GM06990 (cell line): ENCODE results near the gene IL12RB2.
"Not testable (repeated sequence)": the region's sequence is repeated elsewhere in the genome, so short reads cannot be mapped to it uniquely, and the experiment has no call there.

Experiments used
- DNase-seq: peaks from one replicate; pipeline ENCODE4 v3.0.0-alpha.2; 2011; ENCODE audit not compliant: insufficient read length; ENCODE audit errors: extremely low read depth
- H3K27me3 ChIP-seq: replicated peaks from 2 replicates; pipeline ENCODE4 v1.6.0; 2011; ENCODE audit warnings: low read length; ENCODE audit not compliant: control insufficient read depth, insufficient read depth
- H3K36me3 ChIP-seq: 2 replicates; pipeline ENCODE4 v1.5.1; 2011; ENCODE audit warnings: low read length; ENCODE audit not compliant: control insufficient read depth, insufficient read depth
- H3K4me3 ChIP-seq: replicated peaks from 2 replicates; pipeline ENCODE4 v1.5.1; 2011; ENCODE audit warnings: low read depth, mild to moderate bottlenecking, control low read depth, low read length
- CTCF ChIP-seq: IDR thresholded peaks from 2 replicates; pipeline ENCODE4 v1.5.1; 2011; ENCODE audit warnings: low read length, control low read depth, mild to moderate bottlenecking, inconsistent platforms; ENCODE audit not compliant: insufficient read depth, poor library complexity, severe bottlenecking

IL12RB2 gene

DNA sequence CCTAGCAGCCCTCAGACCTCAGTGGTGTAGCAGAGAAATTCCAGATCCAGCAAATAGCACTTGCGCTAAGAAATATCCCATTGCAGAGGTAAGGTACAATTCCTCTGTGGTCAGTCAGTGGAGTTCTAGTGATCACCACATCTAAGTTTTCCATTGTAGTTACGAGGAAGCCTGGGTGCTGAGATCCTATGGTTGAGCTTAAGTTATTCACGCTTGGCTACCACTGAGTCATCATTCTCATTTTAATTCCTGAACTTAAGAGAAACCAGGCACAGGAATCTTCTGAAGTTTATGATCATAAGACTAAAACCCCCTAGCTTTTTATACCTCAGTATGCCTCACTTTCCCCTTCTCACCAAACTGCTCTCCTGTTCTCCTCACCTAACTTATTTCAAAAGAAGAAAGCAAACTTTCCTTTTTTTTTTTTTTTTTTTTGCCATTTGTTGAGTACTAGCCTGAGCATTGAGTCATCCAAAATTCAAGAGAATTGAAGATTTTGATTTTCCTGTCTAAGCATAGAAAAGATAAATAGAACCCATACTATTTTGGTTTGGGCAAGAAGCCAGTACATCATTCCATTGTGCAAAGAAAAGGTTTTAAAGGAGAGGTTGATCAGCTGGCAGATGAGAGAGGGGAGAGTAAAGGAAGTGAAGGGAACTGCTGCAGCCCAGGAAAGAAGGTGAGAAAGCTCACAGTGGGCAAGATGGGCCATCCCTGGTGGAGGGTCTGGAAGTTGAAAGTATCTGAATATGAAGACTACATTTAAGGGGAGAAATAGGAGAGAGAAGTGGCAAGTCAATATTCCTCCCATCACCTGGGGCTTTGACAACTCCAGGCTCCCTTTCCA, 82.6 kb downstream of the IL12RB2 start:
- no peak for TF ChIP-seq CTCF
- no peaks in the 10 kb centered on the region; the same call in 1 of the 2 replicates for H3K36me3 ChIP-seq
- H3K27me3 ChIP-seq: no peaks in the 10 kb centered on the region
- DNase-seq: no peak
- no peak overlapping the region for H3K4me3 ChIP-seq

GRCh38 chr1:67393240-67393639, 85.6 kb downstream of the IL12RB2 start:
- no peak overlapping the region for H3K4me3 ChIP-seq
- DNase-seq: no peak
- no peaks in the 10 kb centered on the region for H3K27me3 ChIP-seq
- H3K36me3 ChIP-seq: peaks cover 3% of the 10 kb centered on the region; the same call in 1 of the 2 replicates
- TF ChIP-seq CTCF: no peak

GRCh38 chr1:67393737-67394136, 86.1 kb downstream of the IL12RB2 start:
- no peak for DNase-seq
- H3K4me3 ChIP-seq: no peak overlapping the region
- peaks cover 3% of the 10 kb centered on the region; the same call in 1 of the 2 replicates for H3K36me3 ChIP-seq

GRCh38 chr1:67394548-67394947, 86.9 kb downstream of the IL12RB2 start:
- no peak overlapping the region for H3K4me3 ChIP-seq
- DNase-seq: no peak
- peaks cover 3% of the 10 kb centered on the region; the same call in 1 of the 2 replicates for H3K36me3 ChIP-seq
- H3K27me3 ChIP-seq: no peaks in the 10 kb centered on the region
- TF ChIP-seq CTCF: no peak

More at GRCh38 chr1:67393737-67394136, 86.1 kb downstream of the IL12RB2 start:
- H3K27me3 ChIP-seq: no peaks in the 10 kb centered on the region
- TF ChIP-seq CTCF: no peak

DNA sequence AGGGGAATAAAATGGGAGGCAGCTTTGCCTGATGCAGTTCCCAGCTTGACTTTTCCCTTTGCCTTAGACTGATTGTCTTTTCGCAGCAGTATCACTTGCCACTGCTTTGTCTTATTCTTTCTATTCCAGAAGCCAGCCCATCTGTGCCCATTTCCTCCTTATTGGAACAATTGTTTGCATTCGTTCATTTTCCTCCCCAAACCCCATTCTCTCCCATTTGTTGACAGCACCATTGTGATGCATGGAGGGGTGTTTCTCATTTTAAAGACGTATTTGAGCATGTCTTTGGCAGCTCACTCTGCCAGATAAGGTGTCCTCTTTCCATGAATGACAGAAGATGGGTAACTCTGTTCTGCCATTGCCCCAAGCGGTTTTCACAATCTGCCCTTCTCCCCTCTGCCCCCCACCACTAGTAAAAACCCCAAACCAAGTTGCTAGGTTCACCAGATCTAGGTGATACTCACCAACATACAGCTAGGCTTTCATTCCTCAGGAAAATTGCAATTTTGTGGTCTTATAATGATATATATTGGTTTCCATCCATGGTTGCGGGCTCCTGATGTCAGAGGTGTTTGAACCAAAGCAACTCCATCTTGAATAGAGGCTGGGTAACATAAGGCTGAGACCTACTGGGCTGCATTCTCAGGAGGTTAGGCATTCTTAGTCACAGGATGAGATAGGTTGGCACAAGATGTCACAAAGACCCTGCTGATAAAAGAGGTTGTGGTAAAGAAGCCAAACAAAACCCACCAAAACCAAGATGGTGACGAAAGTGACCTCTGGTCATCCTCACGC, 91.7 kb downstream of the IL12RB2 start:
- no peak overlapping the region for H3K4me3 ChIP-seq
- no peaks in the 10 kb centered on the region for H3K27me3 ChIP-seq
- TF ChIP-seq CTCF: no peak
- DNase-seq: no peak
- peaks cover 3% of the 10 kb centered on the region; the same call in 1 of the 2 replicates for H3K36me3 ChIP-seq

DNA sequence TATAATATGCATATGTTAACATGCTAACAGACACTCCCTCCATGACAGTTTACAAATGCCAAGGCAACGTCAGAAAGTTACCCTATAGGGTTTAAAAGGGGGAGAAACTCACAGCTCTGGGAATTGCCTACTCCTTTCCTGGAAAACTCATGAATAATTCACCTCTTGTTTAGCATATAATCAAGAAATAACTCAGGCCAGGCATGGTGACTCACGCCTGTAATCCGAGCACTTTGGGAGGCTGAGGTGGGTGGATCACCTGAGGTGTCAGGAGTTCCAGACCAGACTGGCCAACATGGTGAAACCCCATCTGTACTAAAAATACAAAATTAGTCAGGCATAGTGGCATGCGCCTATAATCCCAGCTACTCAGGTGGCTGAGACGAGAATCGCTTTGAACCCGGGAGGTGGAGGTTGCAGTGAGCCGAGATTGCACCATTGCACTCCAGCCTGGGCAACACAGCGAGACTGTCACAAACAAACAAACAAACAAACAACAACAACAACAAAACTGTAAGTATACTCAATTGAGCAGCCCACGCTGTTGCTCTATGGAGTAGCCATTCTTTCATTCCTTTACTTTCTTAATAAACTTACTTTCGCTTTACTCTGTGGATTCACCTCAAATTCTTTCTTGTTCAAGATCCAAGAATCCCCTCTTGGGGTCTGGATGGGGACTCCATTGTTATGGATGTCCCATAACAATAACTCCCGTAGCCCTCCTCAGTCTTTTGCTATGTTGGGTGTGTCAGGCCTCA, 92.5 kb downstream of the IL12RB2 start:
- H3K36me3 ChIP-seq, DNase-seq, H3K4me3 ChIP-seq, H3K27me3 ChIP-seq: not testable (repeated sequence)
